GM23338 (cell line): Measurements from ENCODE around the gene MAD1L1.

Source experiments
- EZH2phosphoT487 ChIP-seq: fragments of 200-600 bp; sonication (generic); IDR thresholded peaks from one replicate; pipeline ENCODE4 v1.8.1; 2018; ENCODE audit warnings: antibody characterized with exemption; ENCODE audit not compliant: unreplicated experiment
- TF ChIP-seq, protein P1 (sequence below), 2 experiments: fragments of 200-600 bp in 1 of 2; sonication (generic) in 1 of 2; conservative IDR thresholded peaks; 2 replicates each; pipeline versions ENCODE4 v1.5.1 to v1.6.1; 2016 to 2017; ENCODE audit warnings: antibody characterized with exemption in 2 of 2, low read depth in 2 of 2, mild to moderate bottlenecking in 2 of 2, moderate library complexity in 1 of 2
- TF ChIP-seq, protein P2 (sequence below): IDR thresholded peaks from one replicate; pipeline ENCODE4 v1.6.1; 2018; ENCODE audit warnings: antibody characterized with exemption; ENCODE audit not compliant: unreplicated experiment

DNA sequence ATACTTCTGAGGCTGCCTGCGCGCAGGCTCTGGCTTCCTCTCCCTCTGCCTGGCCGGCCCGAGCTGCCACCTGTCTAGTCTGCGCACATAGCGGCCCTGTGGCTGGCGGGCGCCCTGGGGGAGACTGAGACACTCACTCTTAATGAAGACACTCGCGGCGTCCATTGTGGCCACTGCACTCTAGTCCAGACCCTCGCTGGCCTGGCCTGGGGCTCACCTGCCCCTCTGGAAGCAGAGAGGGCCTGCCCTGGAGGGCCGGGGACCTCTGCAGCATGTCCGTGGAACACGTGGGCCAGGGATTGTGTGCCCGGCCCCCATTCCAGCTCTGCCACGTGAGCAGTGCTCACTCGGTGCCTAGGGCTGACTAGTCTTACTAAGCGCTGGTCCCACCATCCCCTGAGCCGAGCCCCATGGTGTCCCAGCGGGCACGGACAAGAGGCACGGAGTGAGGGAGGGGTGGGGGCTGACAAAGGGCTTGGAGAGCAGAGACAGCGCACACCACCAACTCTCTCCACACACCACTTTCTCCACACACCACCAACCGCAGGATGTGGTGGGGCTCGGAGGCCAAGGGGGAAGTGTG lies 413.4 kb downstream of the MAD1L1 start:
- TF ChIP-seq, protein P1, sequence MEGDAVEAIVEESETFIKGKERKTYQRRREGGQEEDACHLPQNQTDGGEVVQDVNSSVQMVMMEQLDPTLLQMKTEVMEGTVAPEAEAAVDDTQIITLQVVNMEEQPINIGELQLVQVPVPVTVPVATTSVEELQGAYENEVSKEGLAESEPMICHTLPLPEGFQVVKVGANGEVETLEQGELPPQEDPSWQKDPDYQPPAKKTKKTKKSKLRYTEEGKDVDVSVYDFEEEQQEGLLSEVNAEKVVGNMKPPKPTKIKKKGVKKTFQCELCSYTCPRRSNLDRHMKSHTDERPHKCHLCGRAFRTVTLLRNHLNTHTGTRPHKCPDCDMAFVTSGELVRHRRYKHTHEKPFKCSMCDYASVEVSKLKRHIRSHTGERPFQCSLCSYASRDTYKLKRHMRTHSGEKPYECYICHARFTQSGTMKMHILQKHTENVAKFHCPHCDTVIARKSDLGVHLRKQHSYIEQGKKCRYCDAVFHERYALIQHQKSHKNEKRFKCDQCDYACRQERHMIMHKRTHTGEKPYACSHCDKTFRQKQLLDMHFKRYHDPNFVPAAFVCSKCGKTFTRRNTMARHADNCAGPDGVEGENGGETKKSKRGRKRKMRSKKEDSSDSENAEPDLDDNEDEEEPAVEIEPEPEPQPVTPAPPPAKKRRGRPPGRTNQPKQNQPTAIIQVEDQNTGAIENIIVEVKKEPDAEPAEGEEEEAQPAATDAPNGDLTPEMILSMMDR (conservative IDR thresholded peaks at IDR 0.05; ENCODE audit: low read depth in 2 of 2): no peak
- TF ChIP-seq, protein P2, sequence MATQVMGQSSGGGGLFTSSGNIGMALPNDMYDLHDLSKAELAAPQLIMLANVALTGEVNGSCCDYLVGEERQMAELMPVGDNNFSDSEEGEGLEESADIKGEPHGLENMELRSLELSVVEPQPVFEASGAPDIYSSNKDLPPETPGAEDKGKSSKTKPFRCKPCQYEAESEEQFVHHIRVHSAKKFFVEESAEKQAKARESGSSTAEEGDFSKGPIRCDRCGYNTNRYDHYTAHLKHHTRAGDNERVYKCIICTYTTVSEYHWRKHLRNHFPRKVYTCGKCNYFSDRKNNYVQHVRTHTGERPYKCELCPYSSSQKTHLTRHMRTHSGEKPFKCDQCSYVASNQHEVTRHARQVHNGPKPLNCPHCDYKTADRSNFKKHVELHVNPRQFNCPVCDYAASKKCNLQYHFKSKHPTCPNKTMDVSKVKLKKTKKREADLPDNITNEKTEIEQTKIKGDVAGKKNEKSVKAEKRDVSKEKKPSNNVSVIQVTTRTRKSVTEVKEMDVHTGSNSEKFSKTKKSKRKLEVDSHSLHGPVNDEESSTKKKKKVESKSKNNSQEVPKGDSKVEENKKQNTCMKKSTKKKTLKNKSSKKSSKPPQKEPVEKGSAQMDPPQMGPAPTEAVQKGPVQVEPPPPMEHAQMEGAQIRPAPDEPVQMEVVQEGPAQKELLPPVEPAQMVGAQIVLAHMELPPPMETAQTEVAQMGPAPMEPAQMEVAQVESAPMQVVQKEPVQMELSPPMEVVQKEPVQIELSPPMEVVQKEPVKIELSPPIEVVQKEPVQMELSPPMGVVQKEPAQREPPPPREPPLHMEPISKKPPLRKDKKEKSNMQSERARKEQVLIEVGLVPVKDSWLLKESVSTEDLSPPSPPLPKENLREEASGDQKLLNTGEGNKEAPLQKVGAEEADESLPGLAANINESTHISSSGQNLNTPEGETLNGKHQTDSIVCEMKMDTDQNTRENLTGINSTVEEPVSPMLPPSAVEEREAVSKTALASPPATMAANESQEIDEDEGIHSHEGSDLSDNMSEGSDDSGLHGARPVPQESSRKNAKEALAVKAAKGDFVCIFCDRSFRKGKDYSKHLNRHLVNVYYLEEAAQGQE: no peak
- TF ChIP-seq EZH2phosphoT487: no peak
